Measurements from ENCODE around the gene CARM1.
A peak's percentile ranks its signal among the peaks of the same experiment; 100 is the strongest.
"Not testable (repeated sequence)": the region's sequence is repeated elsewhere in the genome, so short reads cannot be mapped to it uniquely, and the experiment has no call there.

Gene CARM1

GRCh38 chr19:10848230-10848856 lies 23.0 kb upstream of the CARM1 start, which contains the start of gene C19orf38:
Gene C19orf38, plus strand, starts transcription at chr19:10848415. Its CDS starts 94 bp downstream, at chr19:10848509.
- no peak for DNase-seq

- no peak for DNase-seq
Measured at GRCh38 chr19:10850631-10851030, 20.7 kb upstream of the CARM1 start.

GRCh38 chr19:10852098-10852800 lies 19.1 kb upstream of the CARM1 start:
- no peak for DNase-seq

DNA sequence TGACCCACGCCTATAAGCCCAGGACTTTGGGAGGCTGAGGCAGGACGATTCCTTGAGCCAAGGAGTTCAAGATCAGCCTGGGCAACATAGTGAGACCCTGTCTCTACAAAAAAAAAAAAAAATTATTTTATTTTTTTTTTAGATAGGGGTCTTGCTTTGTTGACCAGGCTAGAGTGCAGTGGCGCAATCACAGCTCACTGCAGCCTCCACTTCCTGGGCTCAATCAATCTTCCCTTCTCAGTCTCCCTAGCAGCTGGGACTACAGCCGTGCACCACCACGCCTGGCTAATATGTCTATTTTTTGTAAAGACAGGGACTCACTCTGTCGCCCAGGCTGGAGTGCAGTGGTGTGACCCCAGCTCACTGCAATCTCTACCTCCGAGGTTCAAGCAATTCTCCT lies 18.4 kb upstream of the CARM1 start:
- no peak for DNase-seq

DNA sequence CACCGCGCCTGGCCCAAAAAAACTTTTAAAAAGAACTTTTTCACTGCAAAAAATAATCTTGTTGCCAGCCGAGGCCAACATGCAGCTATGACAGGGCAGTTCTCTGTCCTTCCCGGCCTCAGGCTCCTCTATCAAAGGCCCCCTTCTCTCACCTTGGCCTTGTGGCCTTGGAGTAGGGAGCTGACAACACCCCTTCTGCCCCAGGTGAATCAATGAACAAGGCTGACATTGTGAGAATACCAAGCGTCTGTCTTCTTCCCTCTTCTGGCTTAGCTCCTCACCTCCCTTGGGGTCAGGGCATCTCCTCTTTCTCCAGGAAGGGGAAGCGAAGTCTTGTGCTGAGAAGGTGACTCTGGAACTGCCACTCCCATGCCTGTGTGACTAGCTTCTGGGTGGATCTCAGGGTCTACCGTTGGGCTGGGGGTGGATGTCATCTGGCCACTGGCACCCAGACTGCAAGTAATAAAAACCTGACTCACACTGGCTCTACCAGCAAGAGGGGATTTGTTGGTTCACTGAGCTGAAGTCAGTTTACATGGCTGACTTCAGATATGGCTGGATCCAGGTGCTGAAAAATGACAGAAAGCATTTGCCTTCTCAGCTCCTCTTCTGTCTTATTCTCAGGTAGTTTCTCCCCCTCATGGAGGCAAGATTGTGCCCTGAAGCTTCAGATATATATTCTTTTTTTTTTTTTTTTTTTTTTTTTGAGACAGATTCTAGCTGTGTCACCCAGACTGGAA lies 16.8 kb upstream of the CARM1 start:
- no peak for DNase-seq

DNA sequence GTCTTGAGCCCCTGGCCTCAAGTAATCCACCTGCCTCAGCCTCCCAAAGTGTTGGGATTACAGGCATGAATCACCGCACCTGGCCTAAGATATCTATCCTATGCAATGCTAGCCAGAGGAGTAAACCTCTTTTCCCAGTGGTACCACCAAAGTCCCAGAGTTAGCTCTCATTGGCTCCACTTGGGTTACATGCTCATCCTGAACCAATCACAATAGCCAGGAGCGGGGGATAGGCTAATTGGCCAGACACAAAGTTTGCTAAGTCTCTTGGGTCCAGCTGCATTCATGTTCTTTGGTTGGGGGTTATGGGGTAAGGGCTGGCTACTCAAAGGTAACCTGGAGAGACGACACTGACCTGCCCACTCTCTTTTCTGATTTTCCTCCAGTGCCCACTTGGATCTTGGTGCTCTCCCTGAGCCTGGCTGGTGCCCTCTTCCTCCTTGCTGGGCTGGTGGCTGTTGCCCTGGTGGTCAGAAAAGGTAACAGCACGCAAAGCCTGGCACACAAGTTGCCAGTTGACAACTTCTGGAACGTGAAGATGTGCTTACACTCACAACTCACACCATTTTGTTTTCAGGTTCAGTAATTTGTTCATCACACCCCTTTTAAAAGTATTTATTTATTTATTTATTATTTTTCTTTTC lies 15.4 kb upstream of the CARM1 start:
- no peak for DNase-seq

GRCh38 chr19:10856899-10857298 lies 14.5 kb upstream of the CARM1 start:
- not testable (repeated sequence) for DNase-seq

DNA sequence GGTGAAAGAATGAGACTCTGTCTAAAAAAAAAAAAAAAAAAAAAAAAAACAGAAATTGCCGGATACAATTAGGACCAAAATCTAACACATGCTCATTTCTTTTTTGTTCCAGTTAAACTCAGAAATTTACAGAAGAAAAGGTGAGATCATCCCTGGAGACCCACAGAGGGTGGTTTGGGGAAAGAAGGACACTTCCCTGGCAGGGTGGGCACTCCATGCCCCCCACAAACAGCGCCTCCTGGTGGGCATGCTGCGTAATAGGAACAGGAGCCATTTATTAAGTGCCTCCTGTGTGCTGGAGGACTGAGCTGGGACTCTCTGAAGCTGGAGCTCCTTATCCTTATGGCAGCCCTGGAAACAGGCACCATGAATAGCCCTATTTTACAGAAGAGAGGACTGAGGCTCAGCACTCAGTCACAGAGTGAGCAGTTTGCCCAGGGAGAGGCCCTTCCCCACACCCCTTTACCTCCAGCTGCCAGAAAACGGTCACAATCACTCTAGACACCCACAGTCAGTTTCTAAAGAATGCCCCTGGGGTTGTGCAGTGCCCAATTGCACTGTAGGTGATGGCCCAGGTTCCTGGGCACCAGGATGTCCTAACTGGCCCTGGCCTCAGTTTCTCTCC lies 13.0 kb upstream of the CARM1 start:
- DNase-seq = no peak

GRCh38 chr19:10861103-10861651 lies 10.2 kb upstream of the CARM1 start:
- DNase-seq = peak; percentile 34

- DNase-seq = no peak
Measured at GRCh38 chr19:10862561-10863106, 8.7 kb upstream of the CARM1 start.

DNA sequence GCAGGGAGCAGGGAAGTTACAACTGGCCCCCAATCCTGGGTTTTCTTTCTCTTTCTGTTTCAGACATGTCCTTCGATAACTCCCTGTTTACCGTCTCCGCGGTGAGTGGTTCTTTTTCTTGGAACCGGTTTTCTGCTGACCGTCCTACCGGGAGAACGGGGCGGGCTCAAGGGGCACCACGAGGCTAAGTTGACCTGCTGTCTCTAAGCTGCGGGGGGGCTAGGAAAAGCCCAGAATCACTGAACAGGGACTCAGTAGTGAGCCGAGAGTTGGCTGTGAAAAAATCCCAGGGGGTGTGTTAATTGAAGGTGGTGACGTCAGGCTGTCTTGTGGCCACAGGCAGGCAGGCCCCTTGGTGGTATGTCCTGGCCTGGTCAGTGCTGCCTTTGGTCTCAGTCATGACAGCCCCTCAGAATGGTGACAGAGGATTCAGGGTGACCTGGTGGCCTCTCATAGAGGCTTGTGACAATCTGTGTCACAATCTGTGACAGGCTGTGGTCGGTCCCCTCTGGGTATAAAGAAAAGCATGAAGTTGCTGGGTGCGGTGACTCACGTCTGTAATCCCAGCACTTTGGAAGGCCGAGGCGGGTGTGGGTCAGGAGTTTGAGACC lies 8.1 kb upstream of the CARM1 start:
- DNase-seq = no peak

DNA sequence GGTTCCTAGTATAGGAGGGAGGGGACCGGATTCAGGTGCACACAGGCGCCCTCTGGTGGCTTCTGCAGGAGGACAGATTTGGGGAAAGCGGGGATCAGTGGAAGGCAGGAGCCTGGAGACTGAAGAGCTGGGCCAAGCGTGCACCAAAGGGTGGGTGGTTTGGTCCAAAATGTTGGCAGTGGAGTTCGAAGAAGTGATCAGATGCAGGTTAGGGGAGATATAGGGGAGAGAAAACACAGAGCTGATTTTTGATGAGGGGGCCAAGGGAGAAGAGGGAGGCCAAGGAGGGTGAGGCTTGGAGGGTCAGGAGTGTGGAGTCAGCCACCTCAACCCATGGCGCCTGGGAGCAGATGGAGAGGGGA lies 6.8 kb upstream of the CARM1 start:
- peak; percentile 80 for DNase-seq

- DNase-seq = no peak
Measured at GRCh38 chr19:10866495-10866894, 4.9 kb upstream of the CARM1 start.

DNA sequence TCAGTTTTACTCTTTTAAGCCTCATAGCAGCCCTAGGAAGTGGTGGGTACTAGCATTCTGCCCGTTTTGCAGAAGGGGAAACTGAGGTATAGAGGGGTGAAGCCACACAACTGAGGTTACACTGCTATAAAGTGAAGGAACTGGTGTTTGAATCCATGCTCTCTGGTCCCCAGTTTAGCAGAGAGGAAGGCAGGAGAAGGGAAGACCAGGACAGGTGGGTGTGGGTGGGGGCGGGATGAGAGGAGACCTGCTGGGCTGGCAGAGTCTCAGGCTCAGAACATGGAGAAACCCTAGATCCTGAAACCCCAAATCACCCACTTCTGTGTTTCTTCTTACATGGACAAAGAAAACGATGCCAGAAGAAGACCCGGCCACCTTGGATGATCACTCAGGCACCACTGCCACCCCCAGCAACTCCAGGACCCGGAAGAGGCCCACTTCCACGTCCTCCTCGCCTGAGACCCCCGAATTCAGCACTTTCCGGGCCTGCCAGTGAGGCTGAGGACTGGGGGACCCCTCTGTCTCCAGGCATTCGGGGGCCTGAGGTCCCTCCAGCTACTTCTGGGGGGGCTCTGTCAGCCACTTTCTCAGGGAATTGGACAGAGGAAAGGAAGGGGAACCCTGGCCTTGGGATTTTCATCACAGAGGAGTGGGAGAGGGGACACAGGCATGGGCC lies 2.3 kb upstream of the CARM1 start:
- no peak for DNase-seq

GRCh38 chr19:10869872-10870311 lies 1.5 kb upstream of the CARM1 start:
- DNase-seq = not testable (repeated sequence)

DNA sequence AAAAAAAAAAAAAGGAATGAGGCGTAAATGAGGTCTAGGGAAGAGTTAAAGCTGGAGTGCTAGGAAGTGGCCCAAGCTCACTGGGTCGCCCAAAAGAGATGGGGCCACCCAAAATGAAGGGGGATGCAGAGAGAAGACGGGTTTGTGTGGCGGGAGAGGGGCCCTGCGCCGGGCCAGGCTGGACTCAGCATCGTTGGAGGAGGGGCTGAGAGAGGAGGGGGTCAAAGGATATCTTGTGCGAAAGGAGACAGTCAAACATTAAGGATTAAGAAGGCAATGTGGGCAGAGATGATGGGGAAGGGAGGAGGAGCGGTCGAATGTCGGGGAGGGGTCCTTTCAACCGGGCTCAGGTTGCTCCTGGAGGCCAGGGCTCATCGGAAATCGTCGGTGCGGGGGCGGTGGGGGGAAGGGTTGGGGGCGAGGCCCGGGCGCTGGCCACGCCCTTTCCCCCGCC lies 825 bp upstream of the CARM1 start:
- DNase-seq = no peak

DNA sequence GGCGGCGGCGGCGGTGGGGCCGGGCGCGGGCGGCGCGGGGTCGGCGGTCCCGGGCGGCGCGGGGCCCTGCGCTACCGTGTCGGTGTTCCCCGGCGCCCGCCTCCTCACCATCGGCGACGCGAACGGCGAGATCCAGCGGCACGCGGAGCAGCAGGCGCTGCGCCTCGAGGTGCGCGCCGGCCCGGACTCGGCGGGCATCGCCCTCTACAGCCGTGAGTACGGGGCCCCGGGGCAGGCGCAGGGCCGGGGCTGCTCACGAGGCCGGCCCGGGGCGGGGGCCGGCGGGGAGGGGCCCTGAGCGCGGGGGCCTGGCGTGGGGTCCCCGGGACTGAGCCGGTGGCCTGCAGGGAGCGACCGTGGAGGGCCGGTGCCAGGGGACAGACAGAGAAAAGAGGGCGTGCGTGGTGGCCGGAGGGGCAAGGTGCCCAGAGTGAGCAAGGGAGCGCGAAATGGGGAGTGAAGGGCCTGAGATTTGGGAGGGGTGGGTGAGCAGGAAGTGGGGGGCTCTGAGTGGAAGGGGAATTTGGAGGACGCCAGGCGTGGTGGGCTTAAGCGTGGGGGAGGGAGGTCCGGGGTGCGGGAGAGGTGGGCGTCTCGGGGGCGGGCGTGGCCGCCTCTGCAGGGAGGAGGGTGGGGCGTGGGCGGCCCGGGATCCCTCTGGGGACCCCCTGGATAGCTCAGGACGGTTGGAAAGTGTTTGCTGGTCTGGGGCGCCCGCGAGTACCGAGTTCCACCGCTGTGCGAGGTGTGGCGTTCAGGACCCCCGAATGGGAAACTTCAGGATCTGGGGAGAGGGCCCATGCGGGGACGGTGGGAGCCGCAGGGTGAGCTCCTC lies 575 bp downstream of the CARM1 start:
- DNase-seq = peak; percentile 59

- no peak for DNase-seq
Measured at GRCh38 chr19:10872546-10873107, 1.3 kb downstream of the CARM1 start.

DNA sequence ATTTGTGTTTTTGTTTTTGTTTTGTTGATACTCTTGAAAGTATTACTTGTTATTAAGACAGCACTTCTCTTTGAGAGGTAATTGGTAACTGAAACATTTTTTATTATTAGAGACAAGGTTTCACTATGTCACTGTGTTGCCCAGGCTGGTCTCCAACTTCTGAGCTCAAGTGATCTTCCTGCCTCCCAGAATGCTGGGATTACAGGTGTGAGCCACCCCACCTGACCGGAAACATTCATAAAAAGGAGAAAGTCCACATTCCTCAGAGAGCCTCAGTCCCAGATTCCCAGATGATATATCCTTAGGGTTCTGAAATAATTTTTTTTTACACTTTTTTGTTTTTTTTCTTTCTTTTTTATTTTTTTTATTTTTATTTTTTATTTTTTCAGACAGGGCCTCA lies 2.7 kb downstream of the CARM1 start:
- DNase-seq = no peak
